MCF 10A (cell line): ENCODE data around the gene SLC38A5. TPM values are rescaled to one million over a fixed set of nuclear protein-coding genes. Genes with fewer than 3 reads are reported as not detected.
A peak's percentile ranks its signal among the peaks of the same experiment; 100 is the strongest.

ENCODE experiments used
- BruUV-seq: library from RNA; stranded (reverse); fragments of 400-500 nt; replicated peaks from 2 replicates; lab custom pipeline; 2021; lab: Mats Ljungman, UMichigan
- CTCF ChIA-PET: fragments of 300-600 bp; sonication (Branson Sonifier 250); formaldehyde crosslinking; extraction: SDS; loops from one replicate; lab custom pipeline; 2021; ENCODE audit warnings: antibody characterized with exemption, inconsistent platforms; lab: Yijun Ruan, JAX
- POLR2A ChIA-PET: fragments of 300-600, 350-650 bp; sonication (Branson Sonifier 250); formaldehyde crosslinking; extraction: SDS; loops from one replicate; lab custom pipeline; 2020; ENCODE audit warnings: antibody characterized with exemption, inconsistent platforms; lab: Yijun Ruan, JAX
- DNase-seq: peaks from one replicate; pipeline ENCODE4 v3.0.0-alpha.2; 2018; ENCODE audit not compliant: unreplicated experiment
- H3K27ac Mint-ChIP-seq: one replicate; pipeline ENCODE4 v1.8.0; 2022; ENCODE audit warnings: mild to moderate bottlenecking, low read depth, mixed read lengths; ENCODE audit not compliant: unreplicated experiment
- H3K27me3 Mint-ChIP-seq: one replicate; pipeline ENCODE4 v1.8.0; 2022; ENCODE audit warnings: mixed read lengths; ENCODE audit not compliant: insufficient read depth, unreplicated experiment
- H3K36me3 Mint-ChIP-seq: one replicate; pipeline ENCODE4 v1.8.0; 2022; ENCODE audit warnings: mild to moderate bottlenecking, moderate library complexity, mixed read lengths; ENCODE audit not compliant: insufficient read depth, unreplicated experiment
- H3K4me1 Mint-ChIP-seq: one replicate; pipeline ENCODE4 v1.8.0; 2022; ENCODE audit warnings: mixed read lengths; ENCODE audit not compliant: insufficient read depth, unreplicated experiment
- H3K4me3 Mint-ChIP-seq: one replicate; pipeline ENCODE4 v1.8.0; 2022; ENCODE audit warnings: mild to moderate bottlenecking, moderate library complexity, mixed read lengths; ENCODE audit not compliant: unreplicated experiment
- H3K9me3 Mint-ChIP-seq: one replicate; pipeline ENCODE4 v1.8.0; 2022; ENCODE audit warnings: mixed read lengths; ENCODE audit not compliant: unreplicated experiment
- intact Hi-C: fragments of 100-400 bp; cut with micrococcal nuclease; formaldehyde crosslinking; loops from 2 replicates; pipeline ENCODE4 v1.14.1; 2022
- total RNA-seq: library from RNA; stranded (reverse); gene quantifications from 2 replicates; pipeline ENCODE4 v1.2.3, GENCODE V29; 2022
- TF ChIP-seq, protein P1 (sequence below): fragments of 200-600 bp; IDR thresholded peaks from one replicate; pipeline ENCODE4 v1.8.0; 2022; ENCODE audit warnings: antibody characterized with exemption, mild to moderate bottlenecking; ENCODE audit not compliant: unreplicated experiment

The SLC38A5 gene
- total RNA-seq, 1 experiment from 2014 or later, result 1.4 TPM

GRCh38 chrX:48461830-48462229 is 8.2 kb downstream of the SLC38A5 start:
- peak; percentile 63 for DNase-seq
- CTCF ChIA-PET, result interaction anchor here (0.5 to 0.6 kb wide), 2 partner anchors 24 to 604 kb away, joined by 3 read pairs; no protein-coding TSS in a partner anchor
- Mint-ChIP-seq H3K4me1 (peaks cover 12% of the 10 kb centered on the region), H3K4me3 (no peak overlapping the region), H3K27ac (peak overlapping the region; percentile 57), H3K27me3 (no peaks in the 10 kb centered on the region), H3K36me3 (peaks cover 7% of the 10 kb centered on the region), H3K9me3 (peaks cover 37% of the 10 kb centered on the region)
- no TSS peak for BruUV-seq
- POLR2A ChIA-PET, result interaction anchor here (0.6 to 1.7 kb wide), 4 partner anchors 12 to 288 kb away, joined by 3 to 6 read pairs (median 4); no protein-coding TSS in a partner anchor
- TF ChIP-seq, protein P1, sequence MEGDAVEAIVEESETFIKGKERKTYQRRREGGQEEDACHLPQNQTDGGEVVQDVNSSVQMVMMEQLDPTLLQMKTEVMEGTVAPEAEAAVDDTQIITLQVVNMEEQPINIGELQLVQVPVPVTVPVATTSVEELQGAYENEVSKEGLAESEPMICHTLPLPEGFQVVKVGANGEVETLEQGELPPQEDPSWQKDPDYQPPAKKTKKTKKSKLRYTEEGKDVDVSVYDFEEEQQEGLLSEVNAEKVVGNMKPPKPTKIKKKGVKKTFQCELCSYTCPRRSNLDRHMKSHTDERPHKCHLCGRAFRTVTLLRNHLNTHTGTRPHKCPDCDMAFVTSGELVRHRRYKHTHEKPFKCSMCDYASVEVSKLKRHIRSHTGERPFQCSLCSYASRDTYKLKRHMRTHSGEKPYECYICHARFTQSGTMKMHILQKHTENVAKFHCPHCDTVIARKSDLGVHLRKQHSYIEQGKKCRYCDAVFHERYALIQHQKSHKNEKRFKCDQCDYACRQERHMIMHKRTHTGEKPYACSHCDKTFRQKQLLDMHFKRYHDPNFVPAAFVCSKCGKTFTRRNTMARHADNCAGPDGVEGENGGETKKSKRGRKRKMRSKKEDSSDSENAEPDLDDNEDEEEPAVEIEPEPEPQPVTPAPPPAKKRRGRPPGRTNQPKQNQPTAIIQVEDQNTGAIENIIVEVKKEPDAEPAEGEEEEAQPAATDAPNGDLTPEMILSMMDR, result no peak
- intact Hi-C loops, result no loop called here

GRCh38 chrX:48460606-48461005 is 9.5 kb downstream of the SLC38A5 start:
- Mint-ChIP-seq H3K4me3 (no peak overlapping the region), H3K27ac (no peak overlapping the region), H3K27me3 (no peaks in the 10 kb centered on the region), H3K4me1 (peaks cover 12% of the 10 kb centered on the region), H3K9me3 (peaks cover 35% of the 10 kb centered on the region), H3K36me3 (peaks cover under 1% of the 10 kb centered on the region)
- TF ChIP-seq, protein P1, result no peak
- no peak for DNase-seq
- BruUV-seq, result no TSS peak
- POLR2A ChIA-PET, result no interaction called here
- intact Hi-C loops, result no loop called here
- CTCF ChIA-PET, result no interaction called here

DNA sequence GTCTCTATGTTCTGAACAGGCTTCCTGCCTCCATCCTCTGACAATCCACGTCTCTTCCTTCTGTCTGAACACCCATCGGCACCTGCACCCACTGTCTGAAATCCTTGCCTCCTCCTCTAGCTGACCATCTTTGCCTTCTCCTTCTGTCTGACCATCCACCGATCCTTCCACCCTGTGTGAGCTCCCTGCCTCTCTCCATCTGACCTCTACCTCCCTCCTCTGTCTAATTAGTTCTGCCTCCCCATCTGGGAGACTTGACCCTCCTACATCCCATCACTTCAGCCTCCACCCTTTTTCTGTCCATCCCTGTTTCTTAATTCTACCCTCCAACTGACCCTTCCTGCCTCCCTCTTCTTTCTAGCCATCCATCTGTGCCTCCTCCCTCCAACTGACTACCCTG is 10.0 kb downstream of the SLC38A5 start:
- ChIA-PET CTCF (no interaction called here), POLR2A (no interaction called here)
- DNase-seq, result no peak
- Mint-ChIP-seq H3K4me1 (peaks cover 8% of the 10 kb centered on the region), H3K4me3 (no peak overlapping the region), H3K36me3 (no peaks in the 10 kb centered on the region), H3K9me3 (peaks cover 29% of the 10 kb centered on the region), H3K27me3 (no peaks in the 10 kb centered on the region), H3K27ac (no peak overlapping the region)
- no TSS peak for BruUV-seq
- TF ChIP-seq, protein P1, result no peak
- intact Hi-C loops, result no loop called here

DNA sequence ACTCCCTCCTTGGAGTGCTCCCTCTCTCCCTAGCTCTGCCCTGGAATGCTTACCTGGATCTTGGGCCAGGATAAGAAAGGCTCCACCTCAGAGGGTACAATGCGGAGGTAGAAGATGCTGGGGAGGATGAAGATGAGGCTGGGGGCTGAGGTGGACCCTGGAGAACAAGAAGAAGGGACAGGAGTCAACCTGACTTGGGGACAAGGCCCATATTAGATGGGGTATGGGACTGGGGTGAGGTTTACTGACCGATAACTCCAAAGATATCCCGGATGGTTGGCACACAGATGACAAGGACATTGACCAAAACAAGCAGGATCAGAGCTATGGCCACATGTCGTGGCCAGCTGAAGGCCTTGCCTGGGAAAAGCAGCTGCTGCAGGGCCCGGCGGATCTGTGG is 10.6 kb downstream of the SLC38A5 start:
- no peaks in the 10 kb centered on the region for H3K27me3 Mint-ChIP-seq
- H3K9me3 Mint-ChIP-seq, result peaks cover 34% of the 10 kb centered on the region
- TF ChIP-seq, protein P1, result no peak
- ChIA-PET POLR2A (no interaction called here), CTCF (no interaction called here)
- DNase-seq, result no peak
- intact Hi-C loops, result no loop called here
- H3K27ac Mint-ChIP-seq, result no peak overlapping the region
- no TSS peak for BruUV-seq
- H3K36me3 Mint-ChIP-seq, result no peaks in the 10 kb centered on the region
- H3K4me3 Mint-ChIP-seq, result no peak overlapping the region
- H3K4me1 Mint-ChIP-seq, result peaks cover 6% of the 10 kb centered on the region
